ENCODE results near the gene CORO2A. TPM values are rescaled to one million over a fixed set of nuclear protein-coding genes. Genes with fewer than 3 reads are reported as not detected.

CORO2A gene
- total RNA-seq, 1 experiment from 2014 or later: 12.5 TPM

- DNase-seq (ENCODE audit: low read depth): no peak
Measured at GRCh38 chr9:98219794-98220370, 27.4 kb upstream of the CORO2A start.

DNA sequence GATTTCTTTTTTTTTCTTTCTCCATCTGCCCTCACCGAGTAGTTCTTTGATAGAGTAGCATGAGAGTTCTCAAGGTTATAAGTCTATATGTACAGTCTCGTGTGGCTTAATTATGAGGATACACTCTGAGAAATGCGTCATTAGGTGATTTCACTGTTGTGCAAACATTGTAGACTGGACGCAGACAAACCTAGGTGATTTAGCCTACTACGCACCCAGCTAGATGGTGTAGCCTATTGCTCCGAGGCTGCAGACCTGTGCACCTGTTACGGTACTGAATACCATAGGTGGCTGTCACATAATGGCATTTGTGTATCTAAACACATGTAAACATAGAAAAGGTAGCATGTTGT, 26.9 kb upstream of the CORO2A start:
- DNase-seq (ENCODE audit: low read depth): no peak

DNA sequence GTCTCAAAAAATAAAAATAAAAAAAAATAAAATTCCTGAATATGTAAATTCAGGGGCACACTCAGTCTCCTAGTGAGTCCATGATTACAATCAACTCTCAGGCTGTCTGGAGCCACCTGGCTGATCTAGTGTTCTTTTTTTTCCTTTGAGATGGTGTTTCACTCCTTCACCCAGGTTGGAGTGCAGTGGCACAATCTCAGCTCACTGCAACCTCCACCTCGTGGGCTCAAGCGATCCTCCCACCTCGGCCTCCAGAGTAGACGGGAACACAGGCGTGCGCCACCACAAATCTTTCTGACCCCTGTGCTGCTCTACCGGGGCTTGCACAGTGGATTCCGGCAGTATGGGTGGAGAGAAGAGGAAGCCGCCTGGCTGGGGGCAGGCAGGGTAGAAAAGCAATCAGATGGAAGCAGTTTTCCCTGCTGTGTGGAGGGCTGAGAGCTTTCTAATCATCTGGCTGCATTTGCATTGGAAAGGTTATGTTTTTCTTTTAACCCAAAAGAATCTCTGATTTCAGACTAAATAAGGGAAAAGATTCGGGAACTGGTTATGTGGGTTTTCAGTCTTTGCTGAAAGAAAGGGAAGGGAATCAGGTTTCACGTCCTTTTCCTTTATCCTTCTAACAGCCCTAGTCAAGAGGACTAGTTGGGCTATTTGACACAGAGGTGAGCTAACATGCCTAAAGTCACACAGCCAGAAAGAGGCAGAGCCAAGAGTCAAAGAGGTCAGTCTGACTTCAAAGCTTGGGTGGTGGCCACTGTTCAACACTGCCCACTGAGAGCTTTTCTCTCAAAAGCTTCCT, 26.3 kb upstream of the CORO2A start:
- DNase-seq (ENCODE audit: low read depth): no peak

DNA sequence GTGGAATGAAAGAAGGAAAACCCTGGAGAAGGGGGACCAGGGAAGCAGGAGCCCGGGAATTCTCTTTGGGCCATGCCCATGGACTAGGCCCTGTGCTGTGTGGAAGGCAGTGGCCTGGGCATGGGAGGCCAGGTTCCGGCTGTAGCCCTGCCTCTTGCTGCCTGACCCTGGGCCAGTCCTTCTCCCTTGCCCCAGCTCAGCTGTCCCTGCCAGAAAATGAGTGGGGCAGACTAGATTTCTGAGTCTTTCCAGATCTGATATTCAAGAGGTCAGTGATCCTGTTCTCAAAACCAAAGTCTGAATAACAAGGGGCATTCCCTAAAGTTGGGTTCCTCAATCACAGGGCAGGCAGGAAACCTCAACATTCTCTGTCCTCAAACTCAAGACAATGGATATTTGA, 24.8 kb upstream of the CORO2A start:
- no peak for DNase-seq (ENCODE audit: low read depth)

DNA sequence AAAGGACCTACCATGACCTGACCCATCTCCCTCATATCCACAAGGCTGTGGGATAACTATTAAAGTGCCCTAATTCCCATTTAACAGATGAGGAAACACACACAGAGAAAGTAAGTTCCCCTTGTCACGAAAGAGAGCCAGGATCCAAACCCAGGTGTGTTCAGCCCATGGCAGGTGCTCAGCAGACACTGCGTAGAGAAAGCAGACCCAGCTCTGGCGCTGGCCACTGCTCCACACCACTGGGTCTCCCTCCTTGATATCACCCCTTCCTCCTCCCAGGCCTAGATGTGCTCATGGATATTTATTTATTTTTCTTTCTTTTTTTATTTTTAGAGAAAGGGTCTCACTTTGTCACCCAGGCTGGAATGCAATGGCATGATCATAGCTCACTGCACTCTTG, 24.0 kb upstream of the CORO2A start:
- DNase-seq (ENCODE audit: low read depth): no peak

GRCh38 chr9:98215821-98216220, 23.4 kb upstream of the CORO2A start:
- DNase-seq (ENCODE audit: low read depth): no peak

- DNase-seq (ENCODE audit: low read depth): no peak
Measured at GRCh38 chr9:98215271-98215670, 22.8 kb upstream of the CORO2A start.

DNA sequence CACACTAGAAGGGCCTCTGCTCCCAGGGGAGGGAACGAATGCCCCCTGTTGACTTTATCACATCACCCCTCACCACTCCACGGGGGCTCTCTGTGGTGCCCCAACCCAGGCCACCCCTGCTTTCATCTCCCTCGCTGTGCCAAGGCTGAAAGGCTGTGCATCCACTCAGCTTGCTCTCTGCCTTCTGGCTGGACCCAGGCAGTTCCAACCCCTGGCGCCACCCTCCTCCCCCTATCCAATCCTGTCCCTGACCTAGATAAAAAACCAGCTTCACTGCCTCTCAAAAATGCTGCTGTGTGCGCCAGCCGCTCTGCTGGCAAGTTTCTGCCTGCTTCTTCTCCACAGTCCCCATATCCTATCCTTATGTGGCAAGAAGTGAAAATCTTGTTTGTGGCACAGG, 22.4 kb upstream of the CORO2A start:
- no peak for DNase-seq (ENCODE audit: low read depth)

DNA sequence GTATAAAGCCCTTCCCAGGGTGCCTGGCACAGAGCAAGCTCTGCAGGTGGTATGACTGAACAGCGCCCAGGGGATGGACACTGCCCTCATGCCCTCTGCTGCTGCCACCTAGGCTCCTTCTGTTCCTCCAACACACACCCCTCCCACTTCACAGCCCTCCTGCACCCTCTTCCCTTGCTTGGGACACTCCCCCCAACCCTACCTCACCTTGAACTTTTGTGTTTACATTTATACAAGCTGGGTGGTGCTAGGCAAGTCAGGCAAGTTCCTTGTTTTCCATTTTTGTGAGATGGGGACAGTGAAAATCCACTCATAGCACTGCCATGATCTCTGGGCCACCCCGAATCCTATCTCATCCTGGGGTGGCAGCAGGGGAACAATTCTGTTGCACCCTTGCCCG, 18.8 kb upstream of the CORO2A start:
- no peak for DNase-seq (ENCODE audit: low read depth)

GRCh38 chr9:98210435-98210834, 18.0 kb upstream of the CORO2A start:
- no peak for DNase-seq (ENCODE audit: low read depth)

- no peak for DNase-seq (ENCODE audit: low read depth)
Measured at GRCh38 chr9:98209530-98209929, 17.1 kb upstream of the CORO2A start.

DNA sequence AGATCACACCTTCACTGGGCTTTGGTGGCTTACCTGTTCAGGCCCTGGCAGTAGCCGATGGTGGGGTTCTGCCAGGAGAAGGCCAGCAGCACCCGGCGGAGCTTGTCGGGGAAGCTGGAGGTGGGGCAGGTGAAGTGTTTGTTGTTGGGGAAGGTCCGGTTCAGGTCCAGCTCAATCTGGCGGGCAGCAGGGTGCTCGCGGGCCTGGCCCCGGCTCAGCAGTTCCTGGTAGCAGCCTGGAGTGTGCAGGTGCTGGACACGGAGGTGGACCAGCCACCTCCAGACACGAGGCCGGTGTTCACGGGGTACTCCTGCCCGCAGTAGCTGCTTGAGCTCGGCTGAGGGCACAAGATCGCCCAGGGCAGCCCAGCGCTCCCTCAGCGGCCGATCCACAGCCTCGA, 16.2 kb upstream of the CORO2A start:
- DNase-seq (ENCODE audit: low read depth): no peak

DNA sequence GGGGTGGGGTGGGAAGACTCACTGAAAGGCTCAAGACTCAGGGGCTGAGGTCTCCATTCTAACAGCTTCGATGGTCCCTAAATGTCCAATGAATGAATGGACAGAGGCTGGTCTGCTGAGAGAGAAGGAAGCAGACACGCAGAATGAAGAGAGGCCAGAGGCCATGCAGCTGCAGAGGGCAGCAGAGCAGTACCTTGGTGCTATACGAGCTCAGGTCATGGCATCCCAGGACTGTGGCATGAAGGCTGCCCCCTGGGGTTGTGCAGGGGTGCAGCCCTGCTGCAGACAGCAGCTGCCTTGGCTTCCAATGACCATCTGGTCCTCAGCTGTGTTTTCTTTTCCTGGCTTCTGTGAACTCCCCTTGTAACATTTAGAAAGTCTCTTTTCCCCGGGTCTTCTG, 15.2 kb upstream of the CORO2A start:
- DNase-seq (ENCODE audit: low read depth): no peak

DNA sequence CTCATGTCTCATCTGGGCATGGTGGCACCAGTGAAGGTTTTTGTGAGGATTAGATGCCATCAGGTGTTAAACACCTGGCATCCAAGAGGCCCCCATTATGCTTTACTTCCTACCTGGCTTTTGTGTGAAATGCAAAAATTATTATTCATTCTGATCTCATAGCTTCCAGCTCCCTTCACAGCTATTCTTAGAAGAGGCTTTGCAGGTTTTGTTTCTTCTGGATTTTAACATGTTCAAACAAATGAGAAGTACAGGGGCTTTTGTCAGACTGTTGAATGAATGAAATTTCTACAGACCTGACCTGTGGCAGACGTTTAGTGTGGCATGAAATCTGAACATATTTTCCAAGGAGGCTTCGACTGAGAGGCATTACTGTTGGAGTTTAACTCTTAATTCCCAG, 14.3 kb upstream of the CORO2A start:
- no peak for DNase-seq (ENCODE audit: low read depth)

DNA sequence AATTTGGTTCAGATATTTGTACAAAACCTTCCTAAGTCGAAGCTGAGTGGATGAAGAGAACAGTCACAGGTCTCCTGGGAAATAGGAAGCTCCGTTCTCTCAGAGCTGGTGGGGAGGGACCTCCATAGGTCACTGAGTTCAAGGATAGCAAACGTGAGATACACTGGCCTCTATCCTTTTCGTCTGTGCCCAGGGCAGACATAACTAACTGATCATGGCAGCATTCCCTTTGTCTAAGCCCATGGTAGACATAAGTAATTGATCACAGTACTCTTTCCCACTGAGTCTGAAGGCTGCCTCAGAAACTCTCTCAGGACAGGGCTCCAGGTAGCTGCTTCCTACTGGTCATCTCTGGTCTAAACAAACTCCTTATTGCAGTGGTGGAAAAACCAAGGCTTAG, 12.3 kb upstream of the CORO2A start:
- DNase-seq (ENCODE audit: low read depth): no peak

GRCh38 chr9:98203153-98203552, 10.7 kb upstream of the CORO2A start:
- no peak for DNase-seq (ENCODE audit: low read depth)

DNA sequence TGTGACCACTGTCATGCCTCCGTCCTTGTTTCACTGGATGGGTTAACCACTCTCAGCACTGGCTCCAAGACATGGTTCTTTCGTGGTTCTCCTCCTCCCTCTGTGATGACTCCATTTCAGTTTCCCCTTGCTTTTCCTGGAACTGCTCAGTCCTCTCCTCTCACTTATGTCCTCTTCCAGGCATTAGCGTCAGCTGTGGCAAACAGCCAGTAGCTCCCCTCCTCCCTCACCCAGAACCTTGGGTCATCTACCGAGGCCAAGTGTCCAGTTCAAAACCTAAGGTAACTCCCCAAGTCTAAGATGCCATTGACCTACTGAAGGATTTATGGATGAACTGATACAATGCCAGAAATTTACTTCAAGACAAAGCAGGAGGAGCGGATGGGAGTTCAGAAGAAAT, 9.8 kb upstream of the CORO2A start:
- DNase-seq (ENCODE audit: low read depth): no peak

GRCh38 chr9:98201749-98202148, 9.3 kb upstream of the CORO2A start:
- no peak for DNase-seq (ENCODE audit: low read depth)

GRCh38 chr9:98201102-98201501, 8.7 kb upstream of the CORO2A start:
- no peak for DNase-seq (ENCODE audit: low read depth)

DNA sequence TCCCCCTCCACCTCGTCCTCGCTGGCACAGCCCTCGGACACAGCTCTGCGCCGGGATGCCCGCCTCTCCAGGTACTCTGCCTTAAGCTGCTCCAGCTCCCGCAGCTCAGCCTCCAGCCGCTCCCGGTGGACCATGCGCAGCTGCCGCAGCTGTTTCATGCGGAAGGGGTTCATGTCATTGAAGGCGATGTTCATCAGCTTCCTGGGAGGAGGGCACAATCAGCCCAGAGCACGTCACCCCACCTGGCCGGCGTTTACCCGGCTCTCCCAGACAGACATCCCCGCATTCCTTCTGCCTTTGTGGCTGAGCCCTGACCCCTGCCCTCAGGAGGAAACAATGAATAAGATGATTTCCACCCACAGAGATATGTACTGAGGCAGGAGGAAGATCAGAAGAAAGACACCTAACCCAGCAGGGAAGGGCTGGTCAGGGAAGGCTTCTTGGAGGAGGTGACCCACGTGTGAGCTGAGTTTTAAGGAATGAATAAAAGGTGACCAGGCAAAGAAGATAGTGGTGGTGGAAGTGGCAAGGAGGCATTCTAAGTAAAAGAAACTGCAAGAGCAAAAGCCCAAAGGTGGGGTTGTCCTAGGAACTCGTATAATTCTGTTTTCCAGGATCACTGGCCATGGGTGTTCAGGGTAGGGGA, 7.1 kb upstream of the CORO2A start:
- no peak for DNase-seq (ENCODE audit: low read depth)

DNA sequence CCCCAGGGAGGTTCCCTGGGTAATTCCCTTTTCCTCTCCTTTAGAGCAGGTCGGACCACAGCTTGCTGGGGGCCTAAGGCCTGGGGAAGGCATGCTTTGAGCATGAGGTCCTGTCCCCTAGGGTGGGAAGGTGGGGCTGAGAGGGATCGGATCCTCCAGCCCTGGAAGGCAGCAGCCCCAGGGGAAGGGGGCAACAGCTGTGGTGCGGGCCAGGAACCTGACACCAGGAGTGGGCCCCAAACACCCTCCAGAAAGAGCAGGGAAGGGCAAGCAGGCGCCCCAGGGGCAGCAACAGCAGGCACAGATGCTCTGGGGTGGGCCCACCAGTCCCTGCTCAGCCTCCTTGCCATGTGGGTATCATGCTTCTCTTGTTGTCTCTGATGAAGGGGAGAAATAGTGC, 3.2 kb upstream of the CORO2A start:
- no peak for DNase-seq (ENCODE audit: low read depth)

DNA sequence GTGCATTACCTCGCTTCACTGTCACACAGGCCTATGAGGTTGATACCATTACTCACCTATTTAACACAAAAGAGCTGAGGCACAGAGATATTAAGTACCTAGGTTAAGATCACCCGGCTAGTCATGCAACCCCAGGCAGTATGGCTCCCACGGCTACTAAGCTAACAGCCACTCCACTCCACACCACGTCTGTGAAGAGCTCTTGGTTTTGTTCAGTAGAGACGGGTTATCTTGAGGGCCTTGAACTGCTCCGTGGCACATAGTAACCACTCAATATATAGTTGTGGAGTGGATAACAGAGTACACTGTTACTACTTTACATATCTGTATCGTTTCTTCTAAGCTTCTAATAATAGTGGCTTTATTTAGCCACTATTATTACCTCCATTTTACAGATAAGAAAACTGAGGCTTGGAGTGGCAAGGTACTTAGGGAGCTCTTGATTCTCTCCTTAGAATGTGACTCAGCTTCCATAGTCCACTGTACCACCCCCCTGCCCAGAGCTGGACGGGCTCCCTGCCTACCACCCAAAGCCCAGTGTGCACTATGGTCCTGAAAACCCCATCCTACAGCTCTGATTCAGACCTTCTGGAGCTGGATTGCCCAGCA, 1.0 kb upstream of the CORO2A start:
- no peak for DNase-seq (ENCODE audit: low read depth)

Measured in HT1080 (cell line).